Measurements from ENCODE around the gene CHST3.
A peak's percentile ranks its signal among the peaks of the same experiment; 100 is the strongest.

Gene CHST3

GRCh38 chr10:72043016-72043834 lies 79.0 kb downstream of the CHST3 start:
- TF ChIP-seq CTCF (conservative IDR thresholded peaks at IDR 0.05) (no peak), ZFX (IDR thresholded peaks at IDR 0.05) (no peak)
- no peak overlapping the region for H3K27ac ChIP-seq

GRCh38 chr10:72044417-72045041 lies 80.3 kb downstream of the CHST3 start:
- no peak for TF ChIP-seq CTCF (conservative IDR thresholded peaks at IDR 0.05)
- no peak overlapping the region for H3K27ac ChIP-seq

- H3K27ac ChIP-seq = no peak overlapping the region
- TF ChIP-seq CTCF (conservative IDR thresholded peaks at IDR 0.05) (no peak), ZFX (IDR thresholded peaks at IDR 0.05) (no peak)
These were observed 81.4 kb downstream of the CHST3 start for GRCh38 chr10:72045586-72045985.

- TF ChIP-seq CTCF (conservative IDR thresholded peaks at IDR 0.05) = peak; percentile 100
- no peak for TF ChIP-seq ZFX (IDR thresholded peaks at IDR 0.05)
These were observed 84.4 kb downstream of the CHST3 start for GRCh38 chr10:72048450-72049124.

GRCh38 chr10:72049472-72049871 lies 85.3 kb downstream of the CHST3 start:
- no peak overlapping the region for H3K27ac ChIP-seq
- TF ChIP-seq ZFX (IDR thresholded peaks at IDR 0.05) = no peak
- TF ChIP-seq CTCF (conservative IDR thresholded peaks at IDR 0.05) = no peak

More at GRCh38 chr10:72048450-72049124, 84.4 kb downstream of the CHST3 start:
- no peak overlapping the region for H3K27ac ChIP-seq

- TF ChIP-seq CTCF (conservative IDR thresholded peaks at IDR 0.05) (no peak), ZFX (IDR thresholded peaks at IDR 0.05) (no peak)
- no peak overlapping the region for H3K27ac ChIP-seq
These were observed 86.0 kb downstream of the CHST3 start for GRCh38 chr10:72049969-72050781.

Measured in C4-2B (cell line).